HG03066 (cell line): ENCODE results near the gene DEPDC7.
"Not testable (repeated sequence)": the region's sequence is repeated elsewhere in the genome, so short reads cannot be mapped to it uniquely, and the experiment has no call there.

Experiments
- ATAC-seq: cut with Tn5 transposase; IDR thresholded peaks from one replicate; pipeline ENCODE4 v1.9.1; 2021; ENCODE audit warnings: low read depth; ENCODE audit not compliant: unreplicated experiment

DEPDC7 gene

GRCh38 chr11:33021937-33022336, 6.3 kb downstream of the DEPDC7 start:
- no peak for ATAC-seq

DNA sequence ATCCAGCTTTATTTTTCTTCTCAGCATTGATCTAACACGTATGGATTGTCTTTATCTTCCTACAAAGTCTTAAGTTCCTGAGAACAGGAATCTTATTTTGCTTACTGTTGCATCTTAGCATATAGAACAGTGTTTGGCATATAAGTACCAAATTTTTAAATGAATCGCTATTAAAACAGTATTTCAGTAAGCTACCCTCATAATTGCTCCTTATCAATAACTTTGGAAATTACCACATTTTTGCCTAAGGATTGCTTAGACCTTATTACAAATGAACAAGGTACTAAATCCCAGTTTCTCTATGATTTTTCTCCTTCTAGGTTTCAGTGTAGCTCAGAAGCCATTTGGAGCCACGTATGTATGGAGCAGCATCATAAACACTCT, 9.7 kb downstream of the DEPDC7 start:
- ATAC-seq = no peak

GRCh38 chr11:33027233-33027632, 11.6 kb downstream of the DEPDC7 start:
- no peak for ATAC-seq

DNA sequence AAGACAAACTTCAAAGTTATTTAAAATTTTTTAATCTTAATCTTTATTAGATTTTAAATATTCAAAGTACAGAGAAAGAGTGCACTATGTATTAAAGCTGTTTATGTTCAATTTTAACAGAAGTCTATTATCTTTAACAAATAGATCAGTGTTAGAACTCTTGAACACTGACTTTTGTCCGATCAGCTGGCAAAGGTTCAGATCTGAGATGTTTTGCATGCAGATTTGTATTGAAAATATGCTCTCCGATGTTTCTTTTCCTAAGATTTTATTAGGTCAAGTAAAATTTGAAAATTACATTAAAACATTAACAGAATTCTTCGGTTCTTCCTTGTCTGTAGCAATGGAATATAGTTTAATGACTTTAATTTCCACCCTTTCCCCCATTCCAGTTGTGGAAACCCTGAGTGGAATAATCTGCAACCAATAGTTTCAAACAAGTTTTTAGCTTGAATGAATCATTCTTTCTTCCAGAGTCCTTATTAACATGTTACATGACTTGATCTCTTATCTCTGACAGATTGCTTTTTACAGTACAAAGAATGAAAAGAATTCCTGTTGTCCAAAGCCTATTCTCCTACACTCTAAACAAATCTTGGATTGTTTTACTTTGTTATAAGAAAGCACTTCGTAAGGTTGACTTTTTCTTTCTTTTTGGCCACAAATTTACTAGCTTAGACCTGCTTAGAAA, 12.3 kb downstream of the DEPDC7 start:
- ATAC-seq = no peak

- ATAC-seq = no peak
Observed at GRCh38 chr11:33028537-33028914, 12.8 kb downstream of the DEPDC7 start.

DNA sequence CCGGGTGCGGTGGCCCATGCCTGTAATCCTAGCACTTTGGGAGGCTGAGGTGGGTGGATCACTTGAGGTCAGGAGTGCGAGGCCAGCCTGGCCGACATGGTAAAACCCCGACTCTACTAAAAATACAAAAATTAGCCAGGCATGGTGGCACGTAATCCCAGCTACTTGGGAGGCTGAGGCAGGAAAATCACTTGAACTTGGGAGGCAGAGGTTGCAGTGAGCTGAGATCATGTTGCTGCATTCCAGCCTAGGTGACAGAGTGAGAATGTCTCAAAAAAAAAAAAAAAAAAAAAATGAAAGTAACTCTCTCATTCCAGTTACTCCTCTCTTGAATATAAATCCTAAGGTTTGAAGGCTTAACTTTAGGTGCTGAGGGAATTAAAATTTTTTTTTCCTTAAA, 13.5 kb downstream of the DEPDC7 start:
- not testable (repeated sequence) for ATAC-seq

- no peak for ATAC-seq
Observed at GRCh38 chr11:33033493-33033892, 17.8 kb downstream of the DEPDC7 start.

DNA sequence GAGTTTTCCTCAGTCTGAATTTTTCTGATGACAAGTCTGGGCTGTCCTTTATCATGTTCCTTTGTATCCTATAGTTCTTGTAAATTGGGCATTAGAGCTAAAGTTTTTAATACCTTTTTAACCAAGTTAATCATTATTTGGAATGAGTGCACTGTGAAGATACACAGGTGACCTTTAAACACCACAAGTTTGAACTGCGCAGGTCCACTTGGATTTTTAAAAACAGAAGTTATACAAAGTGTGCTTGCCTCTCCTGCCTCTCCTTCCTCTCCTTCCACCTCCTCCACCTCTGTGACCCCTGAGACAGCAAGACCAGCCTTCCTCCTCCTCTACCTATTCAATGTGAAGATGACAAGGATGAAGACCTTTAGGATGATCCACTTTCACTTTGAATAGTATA, 19.3 kb downstream of the DEPDC7 start:
- no peak for ATAC-seq

GRCh38 chr11:33039274-33040032, 23.8 kb downstream of the DEPDC7 start, which contains the start of gene TCP11L1:
TCP11L1 (plus strand) TSS chr11:33039572; CDS start chr11:33043774, 4,202 bp downstream.
- peak; percentile 82 for ATAC-seq

GRCh38 chr11:33040033-33040861, 24.6 kb downstream of the DEPDC7 start:
- ATAC-seq = peak; percentile 16

DNA sequence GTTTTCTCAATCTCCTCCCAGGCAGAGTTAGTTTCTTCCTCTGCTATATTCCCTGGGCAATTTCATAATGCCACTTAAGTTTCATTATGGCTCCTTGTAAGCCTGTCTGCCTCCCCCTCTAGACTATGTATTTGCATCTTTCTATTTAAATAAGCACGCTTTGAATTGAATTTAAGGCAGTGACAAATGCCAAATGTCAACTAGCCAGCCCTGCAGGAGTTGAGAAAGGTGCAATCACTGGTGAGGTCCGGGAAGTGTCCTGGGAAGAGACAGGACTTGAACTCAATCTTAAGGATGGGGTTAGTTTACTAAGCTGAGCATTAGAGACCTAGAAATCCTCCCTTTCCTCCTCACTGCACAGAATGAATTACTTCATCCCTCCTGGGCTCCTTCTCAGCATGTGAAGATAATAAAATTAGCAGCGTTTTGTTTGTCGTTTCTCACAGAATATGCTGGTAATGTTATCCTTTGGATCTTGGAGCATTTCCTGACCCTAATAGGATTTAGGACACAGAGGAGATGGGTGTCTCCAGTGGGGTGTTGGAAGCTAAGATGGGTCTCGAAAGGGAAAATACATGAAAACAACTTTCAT, 25.3 kb downstream of the DEPDC7 start:
- ATAC-seq = no peak

GRCh38 chr11:33043221-33043830, 27.6 kb downstream of the DEPDC7 start:
- no peak for ATAC-seq

- no peak for ATAC-seq
Observed at GRCh38 chr11:33044285-33044756, 28.6 kb downstream of the DEPDC7 start.

- ATAC-seq = no peak
Observed at GRCh38 chr11:33045551-33046255, 30.0 kb downstream of the DEPDC7 start.

GRCh38 chr11:33048701-33049100, 33.0 kb downstream of the DEPDC7 start:
- not testable (repeated sequence) for ATAC-seq

GRCh38 chr11:33049565-33050408, 34.1 kb downstream of the DEPDC7 start:
- not testable (repeated sequence) for ATAC-seq

GRCh38 chr11:33052231-33052630, 36.6 kb downstream of the DEPDC7 start:
- ATAC-seq = no peak

GRCh38 chr11:33055375-33055774, 39.7 kb downstream of the DEPDC7 start:
- no peak for ATAC-seq

DNA sequence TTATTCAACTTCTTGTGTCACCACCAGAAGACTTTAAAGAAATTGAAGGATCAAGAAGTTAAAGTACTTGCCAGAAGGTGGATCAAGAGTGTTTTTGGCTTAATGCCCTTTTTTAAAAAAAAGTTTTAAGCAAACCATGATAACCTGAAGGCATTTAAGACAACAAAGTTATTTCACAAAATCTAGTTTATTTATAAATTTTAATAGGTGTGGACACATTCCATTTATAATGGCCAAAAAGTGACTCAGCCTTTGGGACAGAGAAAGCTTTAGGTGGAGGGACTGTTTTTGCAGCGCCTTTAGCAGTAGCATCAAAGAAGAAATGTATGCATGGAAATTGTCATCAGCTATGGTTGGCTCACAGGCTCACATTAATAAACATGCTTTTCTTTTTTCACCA, 41.6 kb downstream of the DEPDC7 start:
- no peak for ATAC-seq
